HG02852 (cell line): ENCODE data around the gene ACAP1.

Experiments used
- ATAC-seq: cut with Tn5 transposase; IDR thresholded peaks from one replicate; pipeline ENCODE4 v1.9.1; 2021; ENCODE audit warnings: mild to moderate bottlenecking, moderate library complexity; ENCODE audit not compliant: unreplicated experiment

The ACAP1 gene, protein sequence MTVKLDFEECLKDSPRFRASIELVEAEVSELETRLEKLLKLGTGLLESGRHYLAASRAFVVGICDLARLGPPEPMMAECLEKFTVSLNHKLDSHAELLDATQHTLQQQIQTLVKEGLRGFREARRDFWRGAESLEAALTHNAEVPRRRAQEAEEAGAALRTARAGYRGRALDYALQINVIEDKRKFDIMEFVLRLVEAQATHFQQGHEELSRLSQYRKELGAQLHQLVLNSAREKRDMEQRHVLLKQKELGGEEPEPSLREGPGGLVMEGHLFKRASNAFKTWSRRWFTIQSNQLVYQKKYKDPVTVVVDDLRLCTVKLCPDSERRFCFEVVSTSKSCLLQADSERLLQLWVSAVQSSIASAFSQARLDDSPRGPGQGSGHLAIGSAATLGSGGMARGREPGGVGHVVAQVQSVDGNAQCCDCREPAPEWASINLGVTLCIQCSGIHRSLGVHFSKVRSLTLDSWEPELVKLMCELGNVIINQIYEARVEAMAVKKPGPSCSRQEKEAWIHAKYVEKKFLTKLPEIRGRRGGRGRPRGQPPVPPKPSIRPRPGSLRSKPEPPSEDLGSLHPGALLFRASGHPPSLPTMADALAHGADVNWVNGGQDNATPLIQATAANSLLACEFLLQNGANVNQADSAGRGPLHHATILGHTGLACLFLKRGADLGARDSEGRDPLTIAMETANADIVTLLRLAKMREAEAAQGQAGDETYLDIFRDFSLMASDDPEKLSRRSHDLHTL

GRCh38 chr17:7336240-7337175 lies at the start of gene ACAP1:
Gene ACAP1, plus strand, starts transcription at chr17:7336529. Its CDS starts 206 bp downstream, at chr17:7336735.
- ATAC-seq: peak; percentile 73

GRCh38 chr17:7289256-7290032 lies 46.9 kb upstream of the ACAP1 start:
- ATAC-seq: no peak

- ATAC-seq: no peak
These were observed 46.2 kb upstream of the ACAP1 start for GRCh38 chr17:7290166-7290565.

DNA sequence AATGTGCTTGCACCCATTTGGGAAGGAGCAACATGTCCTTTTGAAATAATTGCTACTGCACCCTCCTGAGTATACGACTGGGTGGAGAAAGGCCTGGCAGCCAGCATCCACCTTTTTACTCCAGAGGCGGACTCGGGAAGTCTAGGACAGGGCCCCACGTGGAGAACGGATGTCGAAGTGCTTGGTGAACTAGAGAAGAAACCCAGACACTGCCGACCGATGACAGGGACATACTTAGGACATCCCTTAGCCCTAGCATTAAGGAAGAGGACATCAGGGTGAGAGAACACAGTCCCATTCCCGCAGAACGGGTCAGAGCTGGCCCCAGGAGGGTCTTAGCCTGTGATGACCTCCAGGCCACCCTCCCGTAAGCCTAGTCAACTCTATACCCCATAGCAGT lies 45.6 kb upstream of the ACAP1 start:
- ATAC-seq: no peak

DNA sequence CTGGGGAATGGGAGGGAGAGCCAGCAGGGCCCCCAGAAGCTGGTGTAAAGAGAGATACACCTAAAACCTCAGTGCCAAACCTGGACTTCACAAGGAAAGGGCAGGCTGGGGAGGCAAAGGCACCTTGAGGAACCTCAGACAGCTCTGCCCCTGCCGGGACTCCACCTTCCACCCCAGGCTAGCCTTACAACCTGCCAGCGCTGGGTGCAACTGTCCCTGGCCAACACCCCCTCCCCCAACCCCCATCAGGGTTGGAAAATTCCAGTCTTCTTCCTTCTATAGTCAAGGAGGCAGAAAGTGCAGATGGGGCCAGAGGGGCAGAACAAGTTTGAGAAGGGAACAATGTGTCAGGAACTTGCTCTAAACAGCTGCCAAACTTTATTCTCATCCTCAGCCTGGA lies 44.1 kb upstream of the ACAP1 start:
- no peak for ATAC-seq

GRCh38 chr17:7292729-7293128 lies 43.6 kb upstream of the ACAP1 start:
- no peak for ATAC-seq

DNA sequence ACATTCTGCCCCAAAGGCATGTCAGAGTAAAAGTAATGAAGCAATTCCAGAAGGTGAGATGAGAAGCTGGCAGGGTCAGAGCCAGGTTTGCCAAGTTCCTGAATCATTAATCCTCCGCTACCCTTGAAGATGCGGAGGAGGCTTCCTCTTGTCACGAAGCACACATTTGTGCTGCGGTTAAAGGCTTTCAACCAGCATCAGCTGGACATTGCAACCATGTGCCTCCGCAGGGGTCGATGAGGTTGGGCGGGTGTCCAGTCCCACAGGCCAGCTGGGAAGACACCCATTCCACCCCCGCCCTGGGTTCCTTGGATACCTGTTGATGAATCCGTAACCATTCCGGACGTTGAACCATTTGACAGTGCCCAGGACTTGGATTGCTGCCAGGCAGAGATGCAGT lies 43.2 kb upstream of the ACAP1 start:
- no peak for ATAC-seq

DNA sequence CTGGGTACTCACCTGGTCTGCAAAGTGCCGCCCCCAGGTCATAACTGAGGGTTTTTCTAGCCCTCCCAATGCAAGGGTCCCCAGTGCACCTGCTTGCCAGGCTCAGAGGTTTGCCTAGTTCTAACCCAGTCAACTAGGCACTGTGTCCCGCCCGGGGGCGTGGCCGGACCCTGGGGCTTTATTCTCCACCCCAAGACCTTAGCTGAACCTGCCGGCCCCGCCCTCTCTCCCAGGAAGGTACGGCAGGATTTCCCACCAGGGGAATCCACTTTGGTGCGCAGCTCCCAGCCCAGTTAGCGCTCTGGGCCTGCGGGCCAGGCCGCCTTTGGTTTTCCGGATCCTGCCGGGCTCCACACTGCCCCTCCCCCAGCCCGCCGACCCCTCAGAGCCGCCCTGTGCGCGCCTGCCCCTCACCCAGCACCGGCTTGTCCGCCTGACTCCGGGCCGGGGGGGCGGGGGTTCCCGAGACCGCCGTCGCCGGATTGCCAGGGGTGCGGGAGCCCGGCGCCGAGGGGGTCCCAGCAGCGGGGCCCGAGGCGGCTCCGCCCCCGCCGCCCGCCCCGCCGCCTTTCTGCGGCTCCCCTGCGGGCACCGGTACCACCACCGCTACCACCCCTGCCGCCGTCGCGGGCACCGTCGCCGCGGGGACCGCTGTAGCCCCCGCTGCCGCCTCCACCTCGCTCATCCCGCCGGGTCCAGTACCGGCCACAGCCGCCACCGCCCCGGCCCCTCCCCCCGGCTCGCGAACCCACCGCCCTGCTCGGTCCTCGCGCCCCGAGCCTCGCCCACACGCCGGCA lies 42.3 kb upstream of the ACAP1 start:
- ATAC-seq: no peak

DNA sequence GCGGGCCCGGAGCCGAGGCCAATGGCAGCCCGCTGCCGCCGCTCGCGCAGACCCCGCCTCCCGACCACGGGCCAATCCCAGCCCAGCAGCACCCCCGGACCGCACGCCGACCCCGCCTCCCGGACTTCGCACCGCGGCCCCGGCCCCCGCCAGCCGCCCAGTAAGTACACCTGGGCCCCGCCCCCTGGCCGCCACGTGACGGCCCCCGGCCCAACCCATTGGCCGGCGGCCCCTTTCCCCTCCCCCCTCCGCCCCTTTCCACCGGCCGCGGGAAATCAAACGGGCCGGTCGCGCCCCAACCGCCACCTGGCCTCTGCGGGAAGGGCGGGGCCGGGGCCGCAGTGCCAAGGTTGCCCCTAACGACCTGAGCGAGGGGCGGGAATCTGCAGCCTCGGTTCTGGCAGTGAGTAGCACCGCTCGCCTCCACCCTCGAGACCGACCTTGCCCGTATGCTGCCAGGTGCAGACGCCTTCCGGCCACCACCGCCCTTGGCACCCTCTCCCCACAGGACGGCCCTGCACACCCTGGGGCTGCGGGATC lies 41.6 kb upstream of the ACAP1 start, which contains the start of gene YBX2:
YBX2 (minus strand) TSS at position 26 of the 540 bp plus-strand sequence. CDS start 139 bp downstream, outside the sequence.
- no peak for ATAC-seq

DNA sequence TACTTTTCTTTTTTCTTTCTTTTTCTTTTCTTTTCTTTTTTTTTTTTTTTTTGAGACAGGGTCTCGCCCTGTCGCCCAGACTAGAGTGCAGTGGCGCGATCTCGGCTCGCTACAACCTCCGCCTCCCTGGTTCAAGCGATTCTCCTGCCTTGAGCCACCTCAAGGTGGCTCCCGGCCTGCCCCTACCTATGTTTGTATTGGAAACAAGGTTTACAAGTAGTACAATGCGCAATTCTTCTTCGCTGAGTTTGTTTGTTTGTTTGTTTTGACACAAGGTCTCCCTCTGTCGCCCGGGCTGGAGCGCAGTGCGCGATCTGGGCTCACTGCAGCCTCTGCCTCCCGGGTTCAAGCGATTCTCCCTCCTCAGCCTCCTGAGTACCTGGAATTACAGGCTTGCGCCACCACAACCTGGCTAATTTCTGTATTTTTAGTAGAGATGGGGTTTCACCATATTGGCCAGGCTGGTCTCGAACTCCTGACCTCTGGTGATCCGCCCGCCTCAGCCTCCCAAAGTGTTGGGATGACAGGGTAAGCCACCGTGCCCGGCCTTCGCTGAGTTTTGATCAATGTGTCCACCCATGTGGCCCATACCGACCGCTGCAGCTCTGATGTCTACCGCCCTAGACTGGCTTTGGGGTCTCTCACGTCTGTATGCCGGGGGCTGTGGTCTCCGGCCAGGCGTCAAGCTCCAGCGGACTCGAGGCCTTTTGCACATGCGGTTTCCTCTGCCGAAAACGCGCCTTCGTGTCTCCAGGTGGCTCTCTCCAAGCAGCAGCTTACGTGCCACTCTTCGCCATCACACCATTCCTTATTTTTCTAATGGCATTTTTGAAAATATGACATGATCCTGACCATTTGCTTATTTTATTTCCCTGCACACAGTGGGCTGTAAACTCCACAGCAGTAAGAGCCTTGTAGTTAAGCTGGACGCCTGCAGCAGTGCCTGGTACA lies 40.8 kb upstream of the ACAP1 start:
- ATAC-seq: no peak

- no peak for ATAC-seq
These were observed 40.0 kb upstream of the ACAP1 start for GRCh38 chr17:7296189-7296861.

DNA sequence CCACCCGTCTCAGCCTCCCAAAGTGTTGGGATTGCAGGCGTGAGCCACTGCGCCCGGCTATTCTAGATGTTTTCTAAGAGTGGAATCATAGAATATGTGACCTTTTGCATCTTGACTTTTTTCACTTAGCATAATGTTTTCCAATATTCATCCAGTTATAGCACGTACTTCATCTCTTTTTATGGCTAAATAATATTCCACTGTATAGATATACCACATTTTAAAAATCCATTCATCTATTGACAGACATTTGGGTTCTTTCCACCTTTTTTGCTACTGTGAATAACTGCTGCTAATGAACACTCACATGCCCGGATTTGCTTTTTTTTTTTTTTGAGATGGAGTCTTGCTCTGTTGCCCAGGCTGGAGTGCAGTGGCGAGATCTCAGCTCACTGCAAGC lies 32.1 kb upstream of the ACAP1 start:
- ATAC-seq: no peak

DNA sequence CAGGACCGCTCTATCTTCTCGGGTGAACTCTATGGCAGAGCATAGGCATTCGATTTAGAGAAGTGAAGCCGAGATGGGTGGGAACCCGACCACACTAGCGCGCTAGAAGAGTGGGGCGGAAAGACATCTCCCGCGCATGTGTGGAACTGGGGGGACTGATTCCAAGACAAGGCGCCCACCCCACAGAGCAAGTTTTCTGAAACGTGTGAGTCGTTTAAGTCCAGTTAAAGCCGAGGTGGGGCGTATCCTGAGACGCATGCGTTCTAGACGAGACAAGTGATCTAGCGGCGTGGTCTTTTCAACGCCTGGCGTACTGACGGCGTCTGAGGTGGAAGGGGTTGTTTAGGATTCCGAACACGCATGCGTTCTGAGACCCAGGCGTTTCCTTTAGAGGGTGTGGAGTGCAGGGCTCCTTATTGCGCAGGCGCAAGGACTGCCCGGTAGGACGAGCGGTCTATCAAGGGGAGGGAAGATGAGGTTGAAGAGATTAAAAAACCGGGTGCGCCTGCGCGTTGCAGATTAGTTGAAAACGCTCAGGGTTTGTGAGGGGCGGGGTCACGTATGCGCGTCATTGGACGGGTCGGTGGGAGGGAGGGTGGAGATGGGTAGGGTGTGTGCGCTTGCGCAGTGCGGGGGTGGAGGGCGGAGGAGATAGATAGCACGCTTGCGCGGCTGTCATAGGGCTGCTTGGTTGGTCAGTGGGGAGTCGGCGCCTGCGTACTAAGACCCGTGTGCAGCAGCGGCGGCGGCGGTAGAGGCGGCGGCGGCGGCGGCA lies 29.2 kb upstream of the ACAP1 start, which contains the start of gene EIF5A:
EIF5A (plus strand) TSS at position 718 of the 775 bp plus-strand sequence. CDS start 2,008 bp downstream, outside the sequence.
- peak; percentile 62 for ATAC-seq

GRCh38 chr17:7307686-7308624 lies 28.4 kb upstream of the ACAP1 start:
- ATAC-seq: no peak

- peak; percentile 20 for ATAC-seq
These were observed 27.5 kb upstream of the ACAP1 start for GRCh38 chr17:7308625-7309433.
